Effector memory CD4-positive, alpha-beta T cell (primary cell): Measurements from ENCODE around the gene SLC1A4.

Experiments used
- DNase-seq, 3 donors: peaks; one replicate each; pipeline ENCODE4 v3.0.0-alpha.2; 2020
- H3K27ac ChIP-seq: 2 replicates; pipeline ENCODE4 v1.7.0; 2013; ENCODE audit warnings: mild to moderate bottlenecking, low read length, moderate library complexity; ENCODE audit not compliant: insufficient read depth, poor library complexity, severe bottlenecking
- H3K27me3 ChIP-seq: replicated peaks from 2 replicates; pipeline ENCODE4 v1.7.0; 2013; ENCODE audit warnings: mild to moderate bottlenecking, low read length; ENCODE audit not compliant: insufficient read depth, control insufficient read depth, poor library complexity, severe bottlenecking
- H3K36me3 ChIP-seq: 2 replicates; pipeline ENCODE4 v1.7.0; 2013; ENCODE audit warnings: mild to moderate bottlenecking, low read length, moderate library complexity; ENCODE audit not compliant: control insufficient read depth, insufficient read depth
- H3K4me1 ChIP-seq: 2 replicates; pipeline ENCODE4 v1.7.0; 2013; ENCODE audit warnings: low read length, mild to moderate bottlenecking; ENCODE audit not compliant: control insufficient read depth, insufficient read depth, poor library complexity, severe bottlenecking
- H3K4me3 ChIP-seq: 2 replicates; pipeline ENCODE4 v1.7.0; 2013; ENCODE audit warnings: low read length, low read depth, mild to moderate bottlenecking; ENCODE audit not compliant: insufficient read depth, poor library complexity, severe bottlenecking
- H3K9me3 ChIP-seq: 2 replicates; pipeline ENCODE4 v1.7.0; 2013; ENCODE audit warnings: mild to moderate bottlenecking, low read length, moderate library complexity; ENCODE audit not compliant: control insufficient read depth
- total RNA-seq, 3 donors: gene quantifications; one replicate each; lab custom pipeline; 2026; lab: John Stamatoyannopoulos, UW

Gene SLC1A4
- 11.9 to 15.1 (median 14.4) reads per million in 3 donors for total RNA-seq

- peak within 1 kb of the TSS; percentile 97 for H3K4me3 ChIP-seq
- H3K27ac ChIP-seq = peak within 1 kb of the TSS; percentile 1
- no peaks in the 10 kb centered on the region for H3K9me3 ChIP-seq
- H3K27me3 ChIP-seq = no peaks in the 10 kb centered on the region
- H3K36me3 ChIP-seq = no peaks in the 10 kb centered on the region
- DNase-seq = peak; percentile 65 to 70 (median 67)
- peaks cover 9% of the 10 kb centered on the region for H3K4me1 ChIP-seq
Measured at GRCh38 chr2:64989126-64989981, at the start of gene SLC1A4. Gene SLC1A4 (plus strand): TSS chr2:64989399. CDS start chr2:64989644, 245 bp downstream.

GRCh38 chr2:64941143-64941542 lies 48.1 kb upstream of the SLC1A4 start:
- Histone ChIP-seq H3K27me3 (no peaks in the 10 kb centered on the region), H3K36me3 (no peaks in the 10 kb centered on the region), H3K9me3 (no peaks in the 10 kb centered on the region), H3K4me3 (no peak overlapping the region), H3K27ac (no peak overlapping the region), H3K4me1 (peaks cover 7% of the 10 kb centered on the region)
- no peak for DNase-seq

GRCh38 chr2:64941801-64942200 lies 47.4 kb upstream of the SLC1A4 start:
- Histone ChIP-seq H3K27ac (no peak overlapping the region), H3K27me3 (no peaks in the 10 kb centered on the region), H3K36me3 (no peaks in the 10 kb centered on the region), H3K4me3 (no peak overlapping the region), H3K9me3 (no peaks in the 10 kb centered on the region), H3K4me1 (peaks cover 13% of the 10 kb centered on the region)
- DNase-seq = no peak

GRCh38 chr2:64942693-64943092 lies 46.5 kb upstream of the SLC1A4 start:
- Histone ChIP-seq H3K4me1 (peaks cover 21% of the 10 kb centered on the region), H3K9me3 (no peaks in the 10 kb centered on the region), H3K27me3 (no peaks in the 10 kb centered on the region), H3K27ac (no peak overlapping the region), H3K36me3 (no peaks in the 10 kb centered on the region), H3K4me3 (no peak overlapping the region)
- no peak for DNase-seq

GRCh38 chr2:64943387-64944150 lies 45.6 kb upstream of the SLC1A4 start:
- Histone ChIP-seq H3K27ac (no peak overlapping the region), H3K27me3 (no peaks in the 10 kb centered on the region), H3K4me1 (peaks cover 21% of the 10 kb centered on the region), H3K9me3 (no peaks in the 10 kb centered on the region), H3K36me3 (no peaks in the 10 kb centered on the region), H3K4me3 (no peak overlapping the region)
- no peak for DNase-seq

GRCh38 chr2:64944484-64944883 lies 44.7 kb upstream of the SLC1A4 start:
- H3K9me3 ChIP-seq = no peaks in the 10 kb centered on the region
- no peak overlapping the region for H3K4me3 ChIP-seq
- peaks cover 21% of the 10 kb centered on the region for H3K4me1 ChIP-seq
- DNase-seq = no peak
- no peak overlapping the region for H3K27ac ChIP-seq
- H3K36me3 ChIP-seq = no peaks in the 10 kb centered on the region
- H3K27me3 ChIP-seq = no peaks in the 10 kb centered on the region

GRCh38 chr2:64945973-64946768 lies 43.0 kb upstream of the SLC1A4 start:
- Histone ChIP-seq H3K4me1 (peaks cover 21% of the 10 kb centered on the region), H3K4me3 (peak overlapping the region; percentile 36), H3K9me3 (no peaks in the 10 kb centered on the region), H3K36me3 (no peaks in the 10 kb centered on the region), H3K27ac (no peak overlapping the region), H3K27me3 (no peaks in the 10 kb centered on the region)
- DNase-seq = peak in 2 of 3 donors; percentile 15 to 20

- peaks cover 21% of the 10 kb centered on the region for H3K4me1 ChIP-seq
- H3K36me3 ChIP-seq = no peaks in the 10 kb centered on the region
- H3K27me3 ChIP-seq = no peaks in the 10 kb centered on the region
- no peaks in the 10 kb centered on the region for H3K9me3 ChIP-seq
- DNase-seq = no peak
- no peak overlapping the region for H3K27ac ChIP-seq
- H3K4me3 ChIP-seq = peak overlapping the region; percentile 36
Measured at GRCh38 chr2:64946769-64947247, 42.4 kb upstream of the SLC1A4 start.

- H3K27me3 ChIP-seq = no peaks in the 10 kb centered on the region
- H3K36me3 ChIP-seq = no peaks in the 10 kb centered on the region
- H3K4me3 ChIP-seq = no peak overlapping the region
- no peak for DNase-seq
- no peaks in the 10 kb centered on the region for H3K9me3 ChIP-seq
- H3K4me1 ChIP-seq = peaks cover 21% of the 10 kb centered on the region
- H3K27ac ChIP-seq = no peak overlapping the region
Measured at GRCh38 chr2:64947885-64948284, 41.3 kb upstream of the SLC1A4 start.
